Activated naive CD8-positive, alpha-beta T cell (primary cell): Measurements from ENCODE around the gene TEKTIP1.
A peak's percentile ranks its signal among the peaks of the same experiment; 100 is the strongest.
"Not testable (repeated sequence)": the region's sequence is repeated elsewhere in the genome, so short reads cannot be mapped to it uniquely, and the experiment has no call there.

ENCODE experiments used
- H3K27ac Mint-ChIP-seq: one replicate; pipeline ENCODE4 v1.8.0; 2021; ENCODE audit warnings: mixed read lengths
- H3K27me3 Mint-ChIP-seq: one replicate; pipeline ENCODE4 v1.8.0; 2021; ENCODE audit warnings: mixed read lengths
- H3K36me3 Mint-ChIP-seq: one replicate; pipeline ENCODE4 v1.8.0; 2021; ENCODE audit warnings: mixed read lengths
- H3K4me1 Mint-ChIP-seq: one replicate; pipeline ENCODE4 v1.8.0; 2021; ENCODE audit warnings: low read depth, mixed read lengths
- H3K4me3 Mint-ChIP-seq: one replicate; pipeline ENCODE4 v1.8.0; 2021; ENCODE audit warnings: mild to moderate bottlenecking, mixed read lengths
- H3K9me3 Mint-ChIP-seq: one replicate; pipeline ENCODE4 v1.8.0; 2021; ENCODE audit warnings: low read depth, mixed read lengths

TEKTIP1 gene

DNA sequence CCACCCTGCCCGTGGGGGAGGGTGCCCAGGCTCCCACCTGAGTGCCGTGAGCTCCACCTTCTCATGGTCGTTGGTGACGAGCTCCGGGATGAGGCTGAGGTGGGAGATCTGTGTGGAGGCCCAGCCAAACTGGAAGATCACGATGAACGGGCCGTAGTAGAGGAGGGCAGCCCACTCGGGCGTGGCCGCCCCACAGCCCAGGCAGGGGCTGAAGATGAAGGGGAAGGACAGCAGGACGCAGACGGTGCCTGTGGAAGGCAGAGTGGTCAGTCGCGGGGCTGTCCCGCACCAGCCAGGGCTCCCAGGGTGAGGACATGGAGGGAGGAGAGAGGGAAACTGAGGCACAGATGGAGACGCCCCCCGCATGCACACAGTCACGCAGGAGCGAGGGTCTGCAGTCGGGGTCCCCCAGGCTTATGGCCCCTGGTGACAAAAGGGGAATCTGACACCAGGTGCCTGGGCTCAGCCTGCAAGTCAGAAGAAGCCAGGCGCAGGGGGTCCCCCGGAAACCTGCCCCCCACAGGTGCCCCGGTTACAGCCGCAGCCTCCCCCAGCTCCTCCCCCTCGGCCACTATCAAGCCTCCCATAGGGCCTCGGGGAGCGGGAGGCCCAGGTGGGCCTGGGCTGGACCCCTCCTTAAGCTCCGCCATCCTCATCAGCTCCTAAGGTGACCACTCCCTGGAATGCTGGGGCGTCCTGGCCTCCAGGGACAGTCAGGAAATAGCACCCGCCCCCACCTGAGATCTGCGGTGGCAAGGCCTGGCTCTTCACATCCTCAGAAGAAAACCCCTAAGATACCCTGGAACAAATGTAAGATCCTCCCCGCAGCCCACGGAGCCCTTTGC is 12.2 kb downstream of the TEKTIP1 start:
- Mint-ChIP-seq H3K4me1 (peaks cover 27% of the 10 kb centered on the region), H3K4me3 (peak overlapping the region; percentile 44), H3K9me3 (no peaks in the 10 kb centered on the region), H3K27ac (no peak overlapping the region), H3K36me3 (no peaks in the 10 kb centered on the region), H3K27me3 (no peaks in the 10 kb centered on the region)

DNA sequence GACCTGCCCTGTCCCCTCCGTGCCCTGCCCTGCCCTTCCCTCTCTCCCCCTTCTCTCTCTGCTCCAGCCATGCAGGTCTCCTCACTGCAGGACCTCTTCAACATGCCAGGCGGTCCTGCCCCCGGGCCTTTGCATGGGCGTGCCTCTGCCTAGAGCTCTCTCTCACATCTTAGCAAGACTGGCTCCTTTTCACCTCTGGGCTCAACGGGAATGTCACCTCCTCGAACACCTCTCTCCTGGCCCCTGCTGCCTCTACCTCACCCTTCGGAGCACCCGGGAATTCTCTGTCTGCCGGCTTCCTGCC is 12.8 kb downstream of the TEKTIP1 start:
- Mint-ChIP-seq H3K4me1 (peaks cover 29% of the 10 kb centered on the region), H3K27me3 (no peaks in the 10 kb centered on the region), H3K36me3 (no peaks in the 10 kb centered on the region), H3K9me3 (no peaks in the 10 kb centered on the region), H3K27ac (no peak overlapping the region), H3K4me3 (peak overlapping the region; percentile 44)

DNA sequence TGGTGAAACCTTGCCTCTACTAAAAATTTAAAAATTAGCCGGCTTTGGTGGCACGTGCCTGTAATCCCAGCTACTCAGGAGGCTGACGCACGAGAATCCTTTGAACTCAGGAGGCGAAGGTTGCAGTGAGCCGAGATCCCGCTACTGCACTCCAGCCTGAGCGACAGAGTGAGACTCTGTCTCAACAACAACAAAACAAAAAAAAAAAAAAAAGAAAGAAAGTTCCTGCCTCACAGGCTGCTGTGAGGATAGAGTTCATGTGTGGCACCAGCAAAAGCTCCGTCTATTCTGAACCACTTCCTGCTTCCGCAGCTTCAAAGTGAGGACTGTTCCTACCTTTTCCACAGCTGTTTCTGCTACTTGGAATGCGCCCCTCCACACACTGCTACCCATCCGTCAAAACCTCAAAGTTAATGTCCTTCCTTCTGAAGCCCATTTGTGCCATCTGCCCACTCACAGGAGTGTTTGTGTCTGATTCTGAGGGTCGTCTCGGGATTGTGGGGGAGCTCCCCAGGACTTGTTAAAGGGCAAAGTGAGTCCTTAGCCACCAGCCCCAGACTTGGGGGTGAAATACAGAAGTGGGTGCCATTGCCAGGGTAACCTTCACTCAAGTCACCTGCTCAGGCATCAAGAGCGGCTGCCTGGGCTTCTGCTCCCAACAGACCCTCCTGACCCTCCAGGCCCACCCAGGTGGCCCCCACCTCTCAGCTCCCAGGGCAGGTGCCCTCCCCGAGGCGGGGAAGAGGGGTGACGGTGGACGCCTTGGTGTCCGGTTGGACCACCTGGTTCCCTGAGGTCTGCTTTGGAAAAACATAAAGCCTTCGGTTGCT is 15.5 kb downstream of the TEKTIP1 start:
- H3K9me3 Mint-ChIP-seq = no peaks in the 10 kb centered on the region
- peak overlapping the region; percentile 85 for H3K27ac Mint-ChIP-seq
- peaks cover 34% of the 10 kb centered on the region for H3K4me1 Mint-ChIP-seq
- peak overlapping the region; percentile 99 for H3K4me3 Mint-ChIP-seq
- no peaks in the 10 kb centered on the region for H3K36me3 Mint-ChIP-seq
- H3K27me3 Mint-ChIP-seq = no peaks in the 10 kb centered on the region

DNA sequence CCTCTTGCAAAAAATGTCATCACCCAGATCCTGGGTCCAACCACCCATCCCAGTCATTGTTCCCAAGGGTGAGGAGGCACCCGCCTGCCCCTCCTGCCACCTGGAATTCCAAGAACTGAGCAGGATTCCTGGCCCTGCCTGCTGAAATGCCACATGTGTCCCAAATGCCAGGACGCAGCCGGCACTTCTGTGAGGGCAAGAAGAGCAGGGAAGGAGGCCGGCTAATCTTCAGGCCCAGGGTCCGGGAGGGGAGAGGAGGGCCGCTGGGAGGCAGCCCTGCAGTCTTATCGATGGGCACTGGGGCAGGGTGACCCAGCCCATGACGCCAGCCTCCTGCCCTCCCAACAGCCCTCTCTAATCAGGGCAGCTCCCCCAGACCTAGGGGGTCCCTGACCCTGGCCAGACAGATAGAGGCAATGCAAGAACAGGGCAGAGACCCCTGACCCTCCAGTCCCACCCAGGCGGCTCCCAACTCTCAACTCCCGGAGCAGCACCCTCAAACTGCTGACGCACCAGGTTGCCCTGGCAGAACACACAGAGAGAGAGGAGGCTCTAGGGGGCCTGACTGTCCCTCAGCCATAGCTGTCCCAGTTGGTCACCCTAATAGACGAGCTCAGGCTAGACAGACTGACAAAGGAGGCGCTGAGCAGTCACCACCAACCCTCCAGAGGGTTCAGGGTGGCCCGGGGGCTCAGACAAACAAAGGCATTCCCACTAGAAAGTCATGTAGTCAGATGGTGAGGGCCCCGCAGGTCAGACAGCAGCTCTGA is 16.9 kb downstream of the TEKTIP1 start:
- peak overlapping the region; percentile 99 for H3K4me3 Mint-ChIP-seq
- H3K36me3 Mint-ChIP-seq = no peaks in the 10 kb centered on the region

DNA sequence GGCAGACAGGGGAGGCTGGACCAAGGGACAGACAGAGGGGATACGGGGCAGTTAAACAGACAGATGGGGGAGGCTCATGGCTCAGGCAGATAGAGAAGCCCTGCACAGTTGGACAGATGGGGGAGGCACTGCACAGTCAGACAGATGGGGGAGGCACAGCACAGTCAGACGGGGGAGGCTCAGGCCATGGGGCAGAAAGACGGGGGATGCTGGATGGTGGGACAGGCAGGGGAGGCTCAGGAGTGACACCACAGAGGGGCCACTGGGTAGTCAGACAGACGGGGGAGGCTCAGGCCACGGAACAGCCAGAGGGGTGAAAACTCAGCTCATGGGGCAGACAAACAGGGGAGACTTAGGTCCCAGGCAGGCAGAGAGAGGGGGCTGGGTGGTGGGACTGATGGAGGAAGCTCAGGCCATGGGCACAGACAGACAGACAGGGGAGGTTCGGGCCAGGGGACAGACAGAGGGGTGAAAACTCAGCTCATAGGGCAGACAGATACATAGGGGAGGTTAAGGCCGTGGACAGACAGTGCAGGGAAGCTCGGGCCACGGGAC is 17.5 kb downstream of the TEKTIP1 start:
- Mint-ChIP-seq H3K9me3 (no peaks in the 10 kb centered on the region), H3K27me3 (no peaks in the 10 kb centered on the region), H3K4me3 (peak overlapping the region; percentile 99), H3K36me3 (no peaks in the 10 kb centered on the region), H3K27ac (peak overlapping the region; percentile 93), H3K4me1 (peaks cover 33% of the 10 kb centered on the region)

More for the DNA sequence above, 16.9 kb downstream of the TEKTIP1 start:
- peaks cover 34% of the 10 kb centered on the region for H3K4me1 Mint-ChIP-seq
- H3K27ac Mint-ChIP-seq = peak overlapping the region; percentile 93
- H3K9me3 Mint-ChIP-seq = no peaks in the 10 kb centered on the region
- no peaks in the 10 kb centered on the region for H3K27me3 Mint-ChIP-seq

DNA sequence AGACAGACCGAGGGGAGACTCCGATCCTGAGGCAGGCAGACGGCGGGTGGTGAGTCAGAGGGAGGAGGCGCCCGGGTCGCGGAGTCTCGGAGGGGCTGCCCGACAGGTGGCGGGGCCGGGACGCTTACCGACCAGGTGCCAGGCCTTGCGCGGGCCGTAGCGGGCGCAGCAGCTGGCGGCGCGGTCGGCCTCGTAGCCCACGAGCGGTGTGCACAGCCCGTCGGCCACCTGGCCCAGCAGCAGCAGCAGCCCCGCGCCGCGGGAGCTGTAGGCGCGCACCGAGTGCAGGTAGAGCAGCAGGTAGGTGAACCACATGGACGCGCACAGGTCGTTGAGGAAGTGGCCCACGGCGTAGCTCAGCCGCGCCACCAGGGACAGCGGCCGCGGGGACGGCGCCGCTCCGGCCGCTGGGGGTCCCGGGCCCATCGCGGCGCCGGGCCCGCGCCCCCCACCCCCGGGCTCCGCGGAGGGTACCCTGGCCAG is 18.0 kb downstream of the TEKTIP1 start:
- Mint-ChIP-seq H3K27me3 (no peaks in the 10 kb centered on the region), H3K36me3 (no peaks in the 10 kb centered on the region), H3K4me3 (peak overlapping the region; percentile 99), H3K27ac (peak overlapping the region; percentile 93), H3K4me1 (peaks cover 29% of the 10 kb centered on the region), H3K9me3 (no peaks in the 10 kb centered on the region)

DNA sequence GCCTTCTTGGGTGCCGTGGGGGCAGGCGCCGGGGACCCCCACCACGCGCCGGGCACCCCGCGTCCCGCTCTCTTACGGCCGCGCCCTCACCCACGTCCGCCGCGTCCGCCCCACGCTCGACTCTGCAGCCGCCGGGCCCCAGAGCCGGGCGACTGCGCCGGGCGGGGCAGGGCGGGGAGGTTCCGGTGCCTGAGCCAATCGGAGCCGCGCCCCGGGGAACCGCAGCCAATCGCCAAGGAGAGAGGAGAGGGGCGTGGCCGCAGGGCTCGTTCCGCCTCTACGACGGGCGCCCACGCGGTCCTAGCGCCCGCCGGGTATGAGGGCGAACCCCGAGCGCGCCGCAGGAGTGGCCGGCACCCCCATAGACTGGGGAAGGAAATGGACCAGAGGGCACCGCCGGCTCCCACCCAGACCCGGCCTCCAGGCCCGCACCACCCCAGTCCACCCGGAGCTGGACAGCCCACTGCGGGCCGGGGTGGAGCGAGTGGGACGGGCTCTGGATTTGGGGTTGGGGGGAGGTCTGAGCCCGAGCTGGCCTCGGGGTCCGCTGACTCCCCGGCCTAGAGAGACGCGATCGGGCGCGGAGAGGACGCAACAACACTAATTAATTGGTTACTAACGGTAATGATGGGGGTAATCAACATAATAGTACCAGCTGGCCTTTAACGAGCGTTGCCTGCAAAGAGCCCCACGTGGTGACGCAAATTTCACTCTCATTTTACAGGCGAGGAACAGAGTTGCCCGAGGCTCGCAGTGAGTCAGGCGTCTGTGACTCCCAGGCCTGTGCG is 18.7 kb downstream of the TEKTIP1 start, which contains the start of gene MFSD12:
Gene MFSD12, minus strand, starts transcription at position 126 of the 788 bp plus-strand sequence. CDS start 183 bp downstream, outside the sequence.
- H3K9me3 Mint-ChIP-seq = no peaks in the 10 kb centered on the region
- H3K4me1 Mint-ChIP-seq = peaks cover 29% of the 10 kb centered on the region
- peak within 1 kb of the TSS; percentile 99 for H3K4me3 Mint-ChIP-seq
- H3K27me3 Mint-ChIP-seq = no peaks in the 10 kb centered on the region
- H3K27ac Mint-ChIP-seq = peak within 1 kb of the TSS; percentile 93
- no peaks in the 10 kb centered on the region for H3K36me3 Mint-ChIP-seq

DNA sequence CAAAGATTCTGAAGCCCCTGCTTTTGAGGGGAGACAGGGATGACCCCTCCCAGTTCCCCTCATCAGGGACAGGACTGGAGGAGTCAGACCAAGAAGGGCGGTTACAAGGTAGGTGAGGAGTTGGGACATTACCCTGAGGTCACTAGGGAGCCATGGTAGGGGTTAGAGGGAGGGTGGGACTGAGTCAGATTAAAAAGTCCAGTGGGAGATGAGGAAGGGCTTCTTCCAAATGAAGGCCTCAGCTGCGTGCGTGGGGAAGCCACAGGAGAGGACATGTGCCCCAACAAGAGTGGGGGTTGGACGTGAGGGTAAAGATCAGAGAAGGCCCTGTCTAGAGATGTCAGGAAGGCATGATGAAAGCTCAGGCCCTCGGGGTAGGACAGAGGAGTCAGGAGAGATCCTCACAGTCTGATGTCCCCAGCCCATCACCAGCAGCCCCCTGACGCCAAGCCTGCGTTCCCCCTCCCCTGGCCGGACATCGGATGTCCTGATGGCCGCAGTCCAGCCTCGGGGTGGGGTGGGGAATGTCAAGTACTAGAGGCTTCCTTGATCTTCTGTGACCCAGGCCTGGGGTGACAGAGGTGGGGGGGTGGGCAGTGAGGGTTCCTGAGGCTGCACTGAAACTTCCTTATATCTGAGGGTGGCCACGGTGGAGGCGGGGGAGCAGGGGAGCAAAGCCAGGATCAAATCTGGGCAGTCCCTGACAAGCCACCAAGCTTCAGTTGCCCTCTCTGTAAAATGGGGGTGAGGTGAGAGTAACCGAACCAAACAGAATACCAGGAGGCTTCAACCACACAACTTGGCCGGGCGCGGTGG is 24.9 kb downstream of the TEKTIP1 start:
- H3K4me1 Mint-ChIP-seq = no peaks in the 10 kb centered on the region
- H3K27me3 Mint-ChIP-seq = no peaks in the 10 kb centered on the region
- H3K27ac Mint-ChIP-seq = no peak overlapping the region
- H3K9me3 Mint-ChIP-seq = no peaks in the 10 kb centered on the region
- H3K4me3 Mint-ChIP-seq = no peak overlapping the region
- H3K36me3 Mint-ChIP-seq = no peaks in the 10 kb centered on the region

DNA sequence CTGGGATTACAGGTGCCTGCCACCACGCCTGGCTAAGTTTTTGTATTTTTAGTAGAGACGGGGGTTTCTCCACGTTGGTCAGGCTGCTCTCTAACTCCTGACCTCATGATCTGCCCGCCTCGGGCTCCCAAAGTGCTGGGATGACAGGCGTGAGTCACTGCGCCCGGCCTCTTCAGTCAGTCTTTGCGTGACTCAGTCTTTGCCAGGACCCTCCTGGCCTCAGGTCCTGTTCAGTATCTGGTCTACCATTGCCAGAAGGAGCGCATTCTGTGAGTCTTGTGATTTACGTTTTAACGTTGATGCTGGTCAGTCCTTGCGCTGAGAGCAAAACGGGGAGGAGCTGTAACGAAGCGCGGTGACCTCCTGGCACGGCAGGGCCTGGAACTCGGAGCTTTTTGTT is 26.2 kb downstream of the TEKTIP1 start:
- no peaks in the 10 kb centered on the region for H3K27me3 Mint-ChIP-seq
- H3K9me3 Mint-ChIP-seq = no peaks in the 10 kb centered on the region
- H3K4me3 Mint-ChIP-seq = no peak overlapping the region
- H3K4me1 Mint-ChIP-seq = no peaks in the 10 kb centered on the region
- H3K27ac Mint-ChIP-seq = no peak overlapping the region
- H3K36me3 Mint-ChIP-seq = no peaks in the 10 kb centered on the region

DNA sequence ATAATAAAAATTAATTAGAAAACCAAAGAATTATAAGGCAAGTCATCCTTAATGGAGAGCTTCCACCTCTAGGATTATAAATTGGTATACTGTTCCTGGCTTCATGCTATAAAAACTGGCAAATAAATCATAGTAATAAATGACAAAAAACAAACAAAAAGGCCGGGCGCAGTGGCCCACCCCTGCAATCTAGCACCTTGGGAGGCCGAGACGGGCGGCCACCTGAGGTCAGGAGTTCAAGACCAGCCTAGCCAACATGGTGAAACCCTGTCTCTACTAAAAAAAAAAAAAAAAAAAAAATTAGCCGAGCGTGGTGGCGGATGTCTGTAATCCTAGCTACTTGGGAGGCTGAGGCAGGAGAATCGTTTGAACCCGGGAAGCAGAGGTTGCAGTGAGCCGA is 31.1 kb downstream of the TEKTIP1 start:
- not testable (repeated sequence) for H3K9me3 Mint-ChIP-seq, H3K27ac Mint-ChIP-seq, H3K36me3 Mint-ChIP-seq, H3K27me3 Mint-ChIP-seq, H3K4me3 Mint-ChIP-seq, H3K4me1 Mint-ChIP-seq

DNA sequence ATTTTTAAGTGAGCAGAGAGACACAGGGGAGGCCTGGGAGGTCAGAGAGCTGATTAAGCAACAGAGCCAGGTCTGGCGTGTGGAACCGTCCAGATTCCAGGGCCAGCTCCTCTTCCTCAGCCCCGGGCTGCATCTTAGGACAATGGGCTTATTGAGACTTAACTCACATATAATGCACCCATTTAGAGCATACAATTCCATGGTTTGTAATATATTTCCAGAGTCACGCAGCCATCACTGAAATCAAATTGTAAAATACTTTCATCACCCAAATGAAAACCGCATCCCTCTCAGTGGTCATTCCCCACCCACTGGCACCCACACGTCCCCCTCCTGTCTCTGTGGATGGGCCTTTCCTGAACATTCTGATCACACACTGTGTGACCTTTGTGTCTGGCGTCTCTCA is 31.6 kb downstream of the TEKTIP1 start:
- H3K27ac Mint-ChIP-seq = no peak overlapping the region
- no peaks in the 10 kb centered on the region for H3K9me3 Mint-ChIP-seq
- peaks cover 6% of the 10 kb centered on the region for H3K4me1 Mint-ChIP-seq
- H3K36me3 Mint-ChIP-seq = peaks cover 3% of the 10 kb centered on the region
- no peaks in the 10 kb centered on the region for H3K27me3 Mint-ChIP-seq
- H3K4me3 Mint-ChIP-seq = no peak overlapping the region

DNA sequence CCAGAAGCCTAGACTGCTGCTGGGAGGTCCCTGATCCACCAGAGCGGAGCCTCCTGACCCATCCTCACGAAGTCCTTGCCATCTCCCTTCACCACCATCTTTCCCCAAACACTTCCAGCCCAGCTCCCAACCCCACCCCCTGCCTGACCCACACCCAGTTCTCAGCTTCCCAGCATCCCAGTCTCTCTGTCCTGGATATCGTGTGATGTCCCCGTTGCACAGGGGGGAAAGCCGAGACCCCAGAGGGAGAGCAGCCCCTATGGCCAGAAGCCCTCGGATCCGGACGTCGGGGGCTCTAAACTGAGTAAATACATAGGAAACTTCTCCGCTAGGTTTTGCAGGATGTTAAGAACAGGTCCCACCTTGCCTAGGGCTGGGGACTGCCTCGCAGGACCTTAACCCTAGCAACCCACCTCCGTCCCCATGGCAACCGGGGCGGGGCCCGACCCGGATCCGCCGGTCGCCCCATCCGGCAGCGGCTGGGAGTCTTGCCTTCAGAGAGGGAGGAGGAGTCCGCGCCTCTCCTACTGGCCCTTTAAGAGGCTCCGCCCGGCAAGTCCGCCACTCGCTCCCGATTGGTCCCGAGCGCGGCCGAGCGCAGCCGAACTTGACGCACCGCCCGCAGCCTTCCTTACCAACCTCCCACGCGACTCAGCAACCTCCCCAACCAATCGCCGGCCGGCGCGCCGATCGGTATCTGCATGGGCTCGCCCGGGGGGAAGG is 33.3 kb downstream of the TEKTIP1 start:
- H3K27ac Mint-ChIP-seq = no peak overlapping the region
- no peaks in the 10 kb centered on the region for H3K27me3 Mint-ChIP-seq
- H3K4me3 Mint-ChIP-seq = peak overlapping the region; percentile 73
- H3K4me1 Mint-ChIP-seq = peaks cover 6% of the 10 kb centered on the region
- peaks cover 3% of the 10 kb centered on the region for H3K36me3 Mint-ChIP-seq
- H3K9me3 Mint-ChIP-seq = no peaks in the 10 kb centered on the region

DNA sequence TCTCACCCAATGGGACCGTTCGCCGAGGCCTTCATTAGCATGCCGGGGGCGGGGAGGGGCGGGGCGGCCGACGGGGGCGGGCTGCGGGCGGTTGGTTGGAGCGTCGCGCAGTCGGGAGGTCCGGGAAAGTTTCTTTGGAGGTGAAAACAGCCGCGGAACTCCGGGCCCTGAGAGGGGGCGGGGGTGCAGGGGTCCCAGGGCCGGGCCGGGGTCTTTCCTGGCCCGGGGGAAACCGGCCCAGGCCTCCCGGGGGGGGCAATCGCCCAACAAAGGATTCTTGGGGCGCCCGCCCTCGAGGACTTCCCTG is 33.8 kb downstream of the TEKTIP1 start, which contains the start of gene HMG20B:
Gene HMG20B, plus strand, starts transcription at position 90 of the 307 bp plus-strand sequence. CDS start 366 bp downstream, outside the sequence.
- no peaks in the 10 kb centered on the region for H3K27me3 Mint-ChIP-seq
- H3K27ac Mint-ChIP-seq = no peak within 1 kb of the TSS
- no peaks in the 10 kb centered on the region for H3K9me3 Mint-ChIP-seq
- peaks cover 3% of the 10 kb centered on the region for H3K36me3 Mint-ChIP-seq
- H3K4me3 Mint-ChIP-seq = peak within 1 kb of the TSS; percentile 77
- peaks cover 6% of the 10 kb centered on the region for H3K4me1 Mint-ChIP-seq
